IPS DF 6.9 (cell line): ENCODE results near the gene ZNF414.

ENCODE experiments used
- DNase-seq: peaks from one replicate; pipeline ENCODE4 v3.0.0-alpha.2; 2013; ENCODE audit warnings: low read depth, low spot score
- H3K27ac ChIP-seq: one replicate; pipeline ENCODE4 v1.5.1; 2013; ENCODE audit warnings: low read length, control low read depth
- H3K27me3 ChIP-seq: 2 replicates; pipeline ENCODE4 v1.6.1; 2013; ENCODE audit warnings: mild to moderate bottlenecking, low read length; ENCODE audit not compliant: control insufficient read depth, insufficient read depth
- H3K36me3 ChIP-seq: 2 replicates; pipeline ENCODE4 v1.6.1; 2013; ENCODE audit warnings: low read length; ENCODE audit not compliant: control insufficient read depth, insufficient read depth
- H3K4me1 ChIP-seq: 2 replicates; pipeline ENCODE4 v1.6.1; 2013; ENCODE audit warnings: low read length; ENCODE audit not compliant: control insufficient read depth, insufficient read depth
- H3K4me3 ChIP-seq: 2 replicates; pipeline ENCODE4 v1.5.1; 2013; ENCODE audit warnings: mild to moderate bottlenecking, low read length
- H3K9me3 ChIP-seq: 2 replicates; pipeline ENCODE4 v1.6.1; 2013; ENCODE audit warnings: low read length, inconsistent platforms; ENCODE audit not compliant: control insufficient read depth, insufficient read depth
- WGBS: extraction: QIAGEN DNeasy Blood & Tissue Kit; methylation state at CpG from one replicate; pipeline ENCODE4 v1.1.7; 2013; ENCODE audit warnings: mixed read lengths, missing lambda C conversion rate; ENCODE audit not compliant: insufficient read length, insufficient coverage; 5-methylcytosine and 5-hydroxymethylcytosine counted together

Gene ZNF414

GRCh38 chr19:8505680-8506401 lies 8.1 kb downstream of the ZNF414 start:
- Histone ChIP-seq H3K27ac (no peak overlapping the region), H3K4me3 (peak overlapping the region; percentile 37; the same call in 1 of the 2 replicates), H3K9me3 (no peaks in the 10 kb centered on the region), H3K36me3 (no peaks in the 10 kb centered on the region), H3K4me1 (0 out of 2 replicates have a peak, but pooled peaks cover 1% of the 10 kb centered on the region), H3K27me3 (no peaks in the 10 kb centered on the region)
- DNase-seq: peak; percentile 67
- no CpG with 5 or more reads among the region's 56 CpGs for WGBS

DNA sequence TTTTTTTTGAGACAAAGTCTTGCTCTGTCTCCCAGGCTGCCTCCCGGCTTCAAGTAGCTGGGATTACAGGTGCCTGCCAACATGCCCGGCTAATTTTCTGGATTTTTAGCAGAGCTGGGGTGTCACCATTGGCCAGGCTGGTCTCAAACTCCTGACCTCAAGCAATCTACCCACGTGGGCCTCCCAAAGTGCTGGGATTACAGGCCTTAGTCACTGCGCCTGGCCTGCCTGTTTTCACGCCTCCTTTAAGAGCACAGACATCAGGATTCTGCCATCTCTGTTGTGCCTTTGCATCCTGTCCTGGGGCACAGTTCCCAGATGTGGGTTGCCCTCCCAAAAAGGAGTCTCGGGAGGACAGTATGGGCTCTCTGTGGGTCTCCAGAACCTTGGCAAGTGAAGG lies 9.0 kb downstream of the ZNF414 start:
- WGBS: no CpG with 5 or more reads among the region's 6 CpGs
- Histone ChIP-seq H3K27me3 (no peaks in the 10 kb centered on the region), H3K36me3 (no peaks in the 10 kb centered on the region), H3K4me1 (0 out of 2 replicates have a peak, but pooled peaks cover 1% of the 10 kb centered on the region), H3K9me3 (no peaks in the 10 kb centered on the region), H3K4me3 (no peak overlapping the region), H3K27ac (no peak overlapping the region)
- DNase-seq: no peak

DNA sequence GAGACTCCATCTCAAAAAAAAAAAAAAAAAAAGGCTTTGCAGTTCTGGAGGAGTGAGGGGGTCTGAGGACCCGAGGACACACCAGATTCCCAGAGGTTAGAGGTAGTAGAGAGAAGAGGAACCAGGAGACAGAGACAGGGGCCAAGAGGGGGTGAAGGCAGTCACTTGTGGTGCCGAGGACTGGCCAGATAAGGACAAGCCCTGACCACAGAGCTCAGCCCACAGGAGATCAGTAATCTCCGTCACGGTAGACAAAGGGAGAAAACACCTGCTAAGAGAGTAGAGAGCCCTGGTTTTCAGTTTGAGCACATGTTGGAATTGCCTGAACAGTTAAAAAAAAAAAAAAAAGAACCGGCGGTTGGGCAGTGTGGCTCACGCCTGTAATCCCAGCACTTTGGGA lies 9.8 kb downstream of the ZNF414 start:
- Histone ChIP-seq H3K4me3 (no peak overlapping the region), H3K27me3 (no peaks in the 10 kb centered on the region), H3K36me3 (no peaks in the 10 kb centered on the region), H3K9me3 (no peaks in the 10 kb centered on the region), H3K4me1 (0 out of 2 replicates have a peak, but pooled peaks cover 1% of the 10 kb centered on the region), H3K27ac (no peak overlapping the region)
- no peak for DNase-seq
- no CpG with 5 or more reads among the region's 7 CpGs for WGBS

DNA sequence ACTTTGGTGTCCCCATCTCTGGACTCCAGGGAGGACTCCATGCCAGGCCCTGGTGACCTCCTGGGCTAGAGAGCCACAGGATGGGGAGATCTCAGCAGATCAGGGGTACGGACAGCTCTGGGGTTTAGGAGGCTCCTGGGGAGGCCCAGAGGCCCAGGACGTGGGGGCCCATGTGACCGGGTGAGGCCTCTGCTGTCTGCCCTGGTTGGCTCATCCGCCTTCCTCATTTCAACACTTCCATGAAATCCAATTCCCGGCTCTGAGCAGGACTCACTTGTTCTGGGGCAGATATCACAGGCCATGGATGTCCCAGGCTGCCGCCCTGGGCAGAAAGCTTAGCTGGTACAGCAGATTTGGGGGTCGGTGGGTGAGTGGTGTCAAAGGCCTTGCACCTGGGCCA lies 10.5 kb downstream of the ZNF414 start:
- Histone ChIP-seq H3K36me3 (no peaks in the 10 kb centered on the region; the same call in 1 of the 2 replicates), H3K27me3 (no peaks in the 10 kb centered on the region), H3K4me3 (no peak overlapping the region), H3K27ac (no peak overlapping the region), H3K4me1 (peaks cover 1% of the 10 kb centered on the region; the same call in 1 of the 2 replicates), H3K9me3 (no peaks in the 10 kb centered on the region)
- no peak for DNase-seq
- no CpG with 5 or more reads among the region's 7 CpGs for WGBS

DNA sequence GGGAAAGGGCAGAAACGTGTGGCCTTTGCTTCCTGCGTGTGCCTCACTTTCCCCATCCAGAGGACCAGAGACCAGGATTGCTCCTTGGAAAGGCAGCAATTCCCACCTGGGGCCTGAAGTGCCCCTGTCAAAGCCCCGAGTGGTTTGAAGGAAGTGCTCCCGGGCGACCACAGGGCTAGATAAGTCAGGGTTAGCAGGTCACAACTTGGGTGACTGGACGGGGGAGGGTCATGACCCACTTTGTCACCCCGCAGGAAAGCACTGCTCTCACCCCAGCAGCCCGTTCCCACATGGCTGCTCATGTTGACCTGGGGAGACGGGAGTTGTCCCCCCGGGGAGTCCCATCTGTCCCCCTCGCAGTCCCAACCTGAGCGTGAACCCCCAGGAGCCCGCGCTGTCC lies 12.0 kb downstream of the ZNF414 start:
- Histone ChIP-seq H3K36me3 (no peaks in the 10 kb centered on the region; the same call in 1 of the 2 replicates), H3K4me3 (no peak overlapping the region), H3K27ac (no peak overlapping the region), H3K27me3 (no peaks in the 10 kb centered on the region), H3K9me3 (no peaks in the 10 kb centered on the region), H3K4me1 (peaks cover 1% of the 10 kb centered on the region; the same call in 1 of the 2 replicates)
- WGBS: no CpG with 5 or more reads among the region's 14 CpGs
- DNase-seq: no peak

DNA sequence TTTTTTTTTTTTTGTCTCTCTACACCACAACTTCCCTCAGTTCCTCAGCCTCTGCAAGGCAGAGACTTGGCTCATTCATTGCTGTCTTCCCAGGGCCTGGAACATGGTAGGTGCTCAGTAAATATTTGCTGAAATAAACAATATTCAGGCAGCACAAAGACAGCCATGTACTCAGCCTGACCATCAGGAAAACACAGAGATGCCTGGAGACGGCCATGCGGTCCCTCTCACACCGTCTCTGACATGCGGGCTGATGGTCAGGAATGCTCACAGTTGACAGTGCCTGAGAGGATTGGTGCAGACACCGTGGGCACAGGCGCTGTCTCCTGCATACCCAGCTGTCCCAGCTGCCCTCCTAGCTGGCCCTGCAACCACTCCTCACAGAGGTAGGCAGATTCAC lies 12.5 kb downstream of the ZNF414 start:
- H3K27ac ChIP-seq: no peak overlapping the region
- H3K4me1 ChIP-seq: peaks cover 1% of the 10 kb centered on the region; the same call in 1 of the 2 replicates
- no peaks in the 10 kb centered on the region for H3K9me3 ChIP-seq
- H3K4me3 ChIP-seq: no peak overlapping the region
- H3K27me3 ChIP-seq: no peaks in the 10 kb centered on the region
- DNase-seq: no peak
- no peaks in the 10 kb centered on the region; the same call in 1 of the 2 replicates for H3K36me3 ChIP-seq
- WGBS: no CpG with 5 or more reads among the region's 6 CpGs

DNA sequence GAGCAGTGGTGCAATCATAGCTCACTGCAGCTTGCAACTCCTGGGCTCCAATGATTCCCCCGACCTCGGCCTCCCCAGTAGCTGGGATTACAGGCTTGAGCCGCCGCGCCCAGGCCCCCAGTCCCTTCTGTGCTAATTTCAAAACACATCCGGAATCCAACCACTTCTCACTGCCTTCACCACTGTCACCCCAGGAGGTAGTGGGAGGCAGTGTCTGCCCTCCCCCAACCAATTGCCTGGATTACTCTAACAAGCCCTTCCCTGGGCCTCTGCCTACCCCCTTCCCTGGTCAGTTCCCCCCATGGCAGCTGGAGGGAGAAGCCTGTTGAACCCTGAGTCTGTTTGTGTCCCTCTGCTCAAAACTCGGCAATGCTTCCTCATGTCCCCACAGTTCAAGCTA lies 13.8 kb downstream of the ZNF414 start:
- whole genome bisulfite sequencing: no CpG with 5 or more reads among the region's 7 CpGs
- no peak overlapping the region for H3K27ac ChIP-seq
- DNase-seq: no peak
- no peaks in the 10 kb centered on the region for H3K9me3 ChIP-seq
- no peaks in the 10 kb centered on the region; the same call in 1 of the 2 replicates for H3K36me3 ChIP-seq
- H3K4me1 ChIP-seq: no peaks in the 10 kb centered on the region; the same call in 1 of the 2 replicates
- no peaks in the 10 kb centered on the region for H3K27me3 ChIP-seq
- no peak overlapping the region for H3K4me3 ChIP-seq

DNA sequence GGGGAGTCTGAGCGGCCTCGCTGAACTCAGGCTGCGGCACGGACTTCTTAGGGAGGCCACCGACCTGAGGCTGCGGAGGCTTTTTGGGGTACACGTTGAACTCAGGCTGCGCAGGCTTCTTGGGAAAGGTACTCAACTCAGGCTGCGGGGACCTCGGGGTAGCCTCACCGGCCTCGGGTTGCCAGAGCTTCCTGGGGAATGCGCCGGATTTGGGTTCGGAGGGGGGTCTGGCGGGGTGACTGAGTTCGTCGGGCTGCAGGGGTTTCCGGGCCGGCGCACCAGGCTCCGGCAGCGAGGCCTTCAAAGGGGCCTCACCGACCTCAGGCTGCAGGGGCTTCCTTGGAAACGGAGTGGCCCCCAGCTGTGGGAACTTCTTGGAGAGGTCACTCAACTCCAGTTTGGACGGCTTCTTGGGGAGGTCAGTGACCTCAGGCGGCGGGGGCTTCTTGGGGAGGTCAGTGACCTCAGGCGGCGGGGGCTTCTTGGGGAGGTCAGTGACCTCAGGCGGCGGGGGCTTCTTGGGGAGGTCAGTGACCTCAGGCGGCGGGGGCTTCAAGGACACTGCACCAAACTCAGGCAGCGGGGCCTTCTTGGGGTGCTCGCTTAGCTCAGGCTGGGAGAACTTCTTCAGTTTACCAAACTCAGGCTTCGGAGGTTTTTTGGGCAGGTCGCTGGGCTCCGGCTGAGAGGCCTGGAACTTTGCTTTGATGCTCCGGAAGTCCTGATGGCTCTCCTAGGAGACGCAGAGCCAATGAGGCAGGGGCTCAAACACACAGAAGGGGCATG lies 14.7 kb downstream of the ZNF414 start:
- Histone ChIP-seq H3K4me3 (no peak overlapping the region), H3K4me1 (no peaks in the 10 kb centered on the region; the same call in 1 of the 2 replicates), H3K9me3 (no peaks in the 10 kb centered on the region), H3K27ac (no peak overlapping the region), H3K36me3 (no peaks in the 10 kb centered on the region; the same call in 1 of the 2 replicates), H3K27me3 (no peaks in the 10 kb centered on the region)
- DNase-seq: no peak
- no CpG with 5 or more reads among the region's 41 CpGs for WGBS

- WGBS: no CpG with 5 or more reads among the region's 22 CpGs
- H3K27me3 ChIP-seq: no peaks in the 10 kb centered on the region
- no peaks in the 10 kb centered on the region; the same call in 1 of the 2 replicates for H3K4me1 ChIP-seq
Observed at GRCh38 chr19:8498295-8498694, 15.7 kb downstream of the ZNF414 start.

DNA sequence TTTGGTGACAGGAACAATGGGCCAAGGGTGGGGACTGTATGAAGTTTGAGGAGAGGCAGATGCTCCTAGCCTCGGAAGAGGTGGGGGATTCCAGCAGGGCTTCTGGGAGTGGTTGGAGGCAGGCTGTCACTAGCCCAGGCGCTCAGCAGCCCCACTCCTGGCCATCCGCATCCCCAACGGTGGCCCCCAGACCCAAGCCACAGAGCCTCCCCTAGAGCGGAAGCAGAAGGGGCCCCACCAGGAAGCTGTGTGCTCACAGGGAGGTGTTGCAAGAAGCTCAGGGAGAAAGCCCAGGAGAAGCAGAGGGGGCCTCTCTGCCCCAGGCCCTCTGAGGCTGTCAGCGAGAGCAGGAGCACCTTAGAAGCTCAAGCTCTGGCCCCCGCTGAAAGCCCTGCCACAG lies 19.8 kb downstream of the ZNF414 start:
- no peaks in the 10 kb centered on the region; the same call in 1 of the 2 replicates for H3K4me1 ChIP-seq
- H3K27me3 ChIP-seq: no peaks in the 10 kb centered on the region
- H3K4me3 ChIP-seq: no peak overlapping the region
- no peak for DNase-seq
- no peak overlapping the region for H3K27ac ChIP-seq
- no CpG with 5 or more reads among the region's 7 CpGs for WGBS
- H3K9me3 ChIP-seq: no peaks in the 10 kb centered on the region
- H3K36me3 ChIP-seq: no peaks in the 10 kb centered on the region; the same call in 1 of the 2 replicates

More at GRCh38 chr19:8498295-8498694, 15.7 kb downstream of the ZNF414 start:
- DNase-seq: no peak
- Histone ChIP-seq H3K4me3 (no peak overlapping the region), H3K36me3 (no peaks in the 10 kb centered on the region; the same call in 1 of the 2 replicates), H3K9me3 (no peaks in the 10 kb centered on the region), H3K27ac (no peak overlapping the region)
